ENCODE data around the gene RNU1-2. TPM values are rescaled to one million over a fixed set of nuclear protein-coding genes. Genes with fewer than 3 reads are reported as not detected.

Gene RNU1-2
- total RNA-seq, 4 donors from 2014 or later, result under 0.01 TPM; not detected in 2

DNA sequence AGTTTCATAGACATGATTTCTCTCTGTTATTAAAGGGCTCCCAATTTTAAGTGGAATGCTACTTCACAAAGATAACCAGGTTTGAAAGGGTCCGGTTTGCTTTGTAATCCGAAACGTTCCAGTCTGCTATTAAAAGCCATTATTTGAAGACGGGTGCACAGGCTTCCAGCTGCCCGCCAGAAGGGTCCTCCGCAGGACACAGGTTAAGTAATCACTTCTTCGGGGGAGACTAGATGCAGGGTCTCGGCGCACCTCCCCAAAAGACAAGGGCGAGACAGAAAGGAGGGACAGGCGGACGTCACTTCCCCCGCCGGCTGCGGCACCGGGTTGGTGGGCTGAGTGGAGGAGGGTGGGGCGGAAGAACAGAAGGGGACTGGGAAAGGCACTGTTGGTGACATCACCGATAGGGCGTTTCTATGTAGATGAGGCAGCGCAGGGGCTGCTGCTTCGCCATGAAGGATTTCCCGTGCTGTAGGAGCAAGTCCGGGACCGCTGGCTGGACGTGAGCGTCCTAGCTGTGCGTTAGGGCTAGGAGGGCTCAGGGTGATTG, 8.9 kb downstream of the RNU1-2 start:
- H3K4me3 ChIP-seq, result peak overlapping the region; percentile 60 to 64 (median 62)
- under 1% methylated on average over 27 of the region's 27 CpGs for WGBS

DNA sequence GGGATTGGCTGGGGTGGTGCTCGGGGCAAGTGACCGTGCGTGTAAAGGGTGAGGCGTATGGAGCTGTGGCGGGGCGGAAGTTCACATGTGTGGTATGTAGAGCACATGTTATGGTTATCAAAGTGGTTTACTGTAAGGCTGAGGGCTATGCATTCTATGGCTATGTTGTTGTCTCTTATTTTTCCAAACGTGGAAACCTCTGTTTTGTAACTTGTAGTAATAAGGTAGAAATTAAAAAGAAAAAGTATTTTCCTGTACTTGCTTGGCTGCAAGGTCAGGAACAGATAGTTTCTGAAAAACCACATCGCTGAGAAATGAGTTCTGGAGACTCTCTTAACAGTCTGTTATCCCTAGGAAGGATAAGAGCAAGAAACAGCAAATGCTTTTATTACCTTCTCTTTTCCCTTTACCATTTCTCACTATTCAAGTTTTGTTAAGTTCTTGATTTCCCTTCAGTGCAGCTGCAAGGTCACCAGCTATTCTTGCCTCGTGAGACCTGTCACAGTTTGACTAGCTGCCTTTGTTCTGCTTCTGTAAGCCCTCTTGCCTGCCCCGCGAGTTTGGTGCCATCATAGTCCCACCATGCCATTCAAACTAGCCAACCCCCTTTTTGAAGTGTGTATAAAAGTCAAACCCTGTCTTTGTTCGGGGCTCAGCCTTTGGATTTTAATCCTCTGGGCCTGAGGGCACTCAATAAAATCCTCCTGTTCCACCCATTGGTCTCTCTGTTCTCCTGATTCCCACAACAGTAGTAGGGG, 9.5 kb downstream of the RNU1-2 start:
- intact Hi-C loops (cut with DNase I), result no loop called here
- TF ChIP-seq EP300 (IDR thresholded peaks at IDR 0.05), result no peak
- TF ChIP-seq POLR2AphosphoS5 (IDR thresholded peaks at IDR 0.05), result peak; percentile 56 to 100
- TF ChIP-seq POLR2A (IDR thresholded peaks at IDR 0.05; ENCODE audit: low read depth), result peak; percentile 99
- DNase-seq (ENCODE audit: extremely low spot score), result no peak
- Histone ChIP-seq H3K36me3 (no peaks in the 10 kb centered on the region), H3K27ac (replicated peaks in 1 of 4) (peak overlapping the region; percentile 89 to 98 (median 94)), H3K4me1 (peaks cover 0 to 32% (median 29%) of the 10 kb centered on the region in 4 donors), H3K9me3 (peaks cover 0 to 11% (median 0%) of the 10 kb centered on the region in 4 donors), H3K4me3 (peak overlapping the region; percentile 60 to 64 (median 62)), H3K27me3 (no peaks in the 10 kb centered on the region)
- WGBS, result 7% methylated on average over 12 of the region's 12 CpGs

More for the DNA sequence above, 8.9 kb downstream of the RNU1-2 start:
- Histone ChIP-seq H3K27ac (replicated peaks in 1 of 4) (peak overlapping the region; percentile 89 to 98 (median 94)), H3K27me3 (no peaks in the 10 kb centered on the region), H3K9me3 (peaks cover 0 to 11% (median 0%) of the 10 kb centered on the region in 4 donors), H3K36me3 (no peaks in the 10 kb centered on the region), H3K4me1 (peaks cover 0 to 32% (median 29%) of the 10 kb centered on the region in 4 donors)
- intact Hi-C loops (cut with DNase I), result no loop called here
- TF ChIP-seq, protein P1, sequence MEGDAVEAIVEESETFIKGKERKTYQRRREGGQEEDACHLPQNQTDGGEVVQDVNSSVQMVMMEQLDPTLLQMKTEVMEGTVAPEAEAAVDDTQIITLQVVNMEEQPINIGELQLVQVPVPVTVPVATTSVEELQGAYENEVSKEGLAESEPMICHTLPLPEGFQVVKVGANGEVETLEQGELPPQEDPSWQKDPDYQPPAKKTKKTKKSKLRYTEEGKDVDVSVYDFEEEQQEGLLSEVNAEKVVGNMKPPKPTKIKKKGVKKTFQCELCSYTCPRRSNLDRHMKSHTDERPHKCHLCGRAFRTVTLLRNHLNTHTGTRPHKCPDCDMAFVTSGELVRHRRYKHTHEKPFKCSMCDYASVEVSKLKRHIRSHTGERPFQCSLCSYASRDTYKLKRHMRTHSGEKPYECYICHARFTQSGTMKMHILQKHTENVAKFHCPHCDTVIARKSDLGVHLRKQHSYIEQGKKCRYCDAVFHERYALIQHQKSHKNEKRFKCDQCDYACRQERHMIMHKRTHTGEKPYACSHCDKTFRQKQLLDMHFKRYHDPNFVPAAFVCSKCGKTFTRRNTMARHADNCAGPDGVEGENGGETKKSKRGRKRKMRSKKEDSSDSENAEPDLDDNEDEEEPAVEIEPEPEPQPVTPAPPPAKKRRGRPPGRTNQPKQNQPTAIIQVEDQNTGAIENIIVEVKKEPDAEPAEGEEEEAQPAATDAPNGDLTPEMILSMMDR (IDR thresholded peaks at IDR 0.05), result no peak
- TF ChIP-seq POLR2AphosphoS5 (IDR thresholded peaks at IDR 0.05) (peak; percentile 96 to 98), EP300 (IDR thresholded peaks at IDR 0.05) (no peak), POLR2A (IDR thresholded peaks at IDR 0.05; ENCODE audit: low read depth) (peak; percentile 7)
- DNase-seq (ENCODE audit: extremely low spot score), result peak; percentile 100

DNA sequence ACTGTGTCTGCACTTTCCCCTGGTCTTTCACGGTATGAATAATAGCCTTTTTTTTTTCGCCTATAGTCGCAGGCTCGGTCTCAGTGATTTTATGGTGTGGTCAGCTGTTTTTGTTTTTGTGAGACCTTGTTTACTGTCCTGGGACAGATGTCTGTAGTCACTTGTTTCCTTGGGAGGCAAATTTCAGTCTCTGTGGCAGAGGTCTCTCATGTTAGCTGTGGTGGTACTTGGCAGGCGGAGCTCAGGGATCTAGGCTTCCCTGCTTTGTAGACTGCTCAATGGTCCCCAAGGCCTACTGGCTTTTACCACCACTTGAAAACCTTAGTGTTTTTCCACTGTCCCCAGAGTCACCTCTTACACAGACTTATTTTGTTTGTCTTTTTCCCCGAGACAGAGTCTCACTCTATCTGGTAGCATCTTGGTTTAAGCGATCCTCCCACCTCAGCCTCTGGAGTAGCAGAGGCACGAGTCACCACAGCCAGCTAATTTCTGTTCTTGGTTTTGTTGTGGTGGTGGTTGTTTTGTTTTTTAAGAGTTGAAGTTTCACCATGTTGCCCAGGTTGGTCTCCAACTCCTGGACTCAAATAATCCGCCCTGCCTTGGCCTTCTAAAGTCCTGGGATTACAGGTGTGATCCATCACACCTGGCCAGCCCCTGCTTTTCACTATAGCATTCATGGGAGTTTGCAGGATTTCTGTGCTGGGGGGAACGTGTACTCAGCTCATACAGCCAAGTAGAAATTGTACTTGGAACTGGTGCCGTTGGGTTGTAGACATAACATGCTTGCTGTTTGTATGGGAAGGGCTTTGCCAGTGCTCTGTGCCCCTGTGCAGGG, 10.3 kb downstream of the RNU1-2 start:
- peak overlapping the region; percentile 89 to 98 (median 94) for H3K27ac ChIP-seq (replicated peaks in 1 of 4)
- TF ChIP-seq POLR2A (IDR thresholded peaks at IDR 0.05; ENCODE audit: low read depth), result no peak
- TF ChIP-seq, protein P1 (IDR thresholded peaks at IDR 0.05), result no peak
- TF ChIP-seq POLR2AphosphoS5 (IDR thresholded peaks at IDR 0.05), result no peak
- TF ChIP-seq EP300 (IDR thresholded peaks at IDR 0.05), result no peak
- intact Hi-C loops (cut with DNase I), result no loop called here
- no peak for DNase-seq (ENCODE audit: extremely low spot score)
- no peaks in the 10 kb centered on the region for H3K27me3 ChIP-seq
- peaks cover 0 to 11% (median 0%) of the 10 kb centered on the region in 4 donors for H3K9me3 ChIP-seq
- H3K36me3 ChIP-seq, result no peaks in the 10 kb centered on the region
- WGBS, result 92% methylated on average over 11 of the region's 11 CpGs
- no peak overlapping the region for H3K4me3 ChIP-seq
- H3K4me1 ChIP-seq, result peaks cover 0 to 32% (median 29%) of the 10 kb centered on the region in 4 donors

GRCh38 chr1:16906873-16907272, 11.1 kb downstream of the RNU1-2 start:
- H3K4me3 ChIP-seq, result no peak overlapping the region
- no peaks in the 10 kb centered on the region for H3K27me3 ChIP-seq
- TF ChIP-seq POLR2AphosphoS5 (IDR thresholded peaks at IDR 0.05) (no peak), POLR2A (IDR thresholded peaks at IDR 0.05; ENCODE audit: low read depth) (no peak), EP300 (IDR thresholded peaks at IDR 0.05) (no peak)
- TF ChIP-seq, protein P1 (IDR thresholded peaks at IDR 0.05), result no peak
- H3K9me3 ChIP-seq, result peaks cover 0 to 11% (median 0%) of the 10 kb centered on the region in 4 donors
- no peak for DNase-seq (ENCODE audit: extremely low spot score)
- 98% methylated on average over 4 of the region's 4 CpGs for WGBS
- H3K36me3 ChIP-seq, result no peaks in the 10 kb centered on the region
- H3K27ac ChIP-seq (replicated peaks in 1 of 4), result peak overlapping the region in 1 of 4 donors; percentile 96
- intact Hi-C loops (cut with DNase I), result no loop called here
- peaks cover 0 to 32% (median 29%) of the 10 kb centered on the region in 4 donors for H3K4me1 ChIP-seq

All from esophagus muscularis mucosa (tissue), 4 donors.